H1 (cell line): ENCODE results near the gene PDLIM3. TPM values are rescaled to one million over a fixed set of nuclear protein-coding genes. Genes with fewer than 3 reads are reported as not detected.

Source experiments
- NANOG ChIP-seq: IDR thresholded peaks from 2 replicates; pipeline ENCODE4 v1.6.1; 2011; ENCODE audit warnings: low read length, low read depth, mild to moderate bottlenecking, inconsistent platforms; ENCODE audit not compliant: insufficient read depth, poor library complexity, severe bottlenecking
- polyA plus RNA-seq, 7 experiments: library from polyadenylated mRNA; depleted of rRNA in 3 of 7; stranded (reverse) in 5 of 7; unstranded in 2 of 7; fragments of >200 nt in 5 of 7; fragments of 200-250 nt in 2 of 7; gene quantifications; 1 replicate in 5 of 7; 2 replicates in 1 of 7; 4 replicates in 1 of 7; pipeline versions ENCODE4 v1.2.1 to v1.2.3, GENCODE V29; 2011 to 2013; ENCODE audit warnings: missing spikeins in 2 of 7, mixed read lengths in 2 of 7
- total RNA-seq: library from RNA; stranded (reverse); fragmentation: NEBNext Ultra II Directional; extraction: Animal tissue kit (Norgen Biotek cat#: 25700); gene quantifications from 2 replicates; pipeline ENCODE4 v1.2.1, GENCODE V29; 2021

Gene PDLIM3
- total and polyA plus RNA-seq, 2 of the 8 experiments (the other 6 are each of a cell fraction or from before 2014, with no cell fraction given): 7.6 to 8.1 TPM

- TF ChIP-seq NANOG: no peak
These were observed 31.7 kb upstream of the PDLIM3 start (continued) for GRCh38 chr4:185566972-185567371.
